T-helper 2 cell (primary cell): Measurements from ENCODE around the gene APOA4.

Source experiments
- DNase-seq, 5 experiments: peaks; one replicate each; pipeline versions ENCODE4 v3.0.0 to v3.0.0-alpha.2; 2012 to 2022
- total RNA-seq, 2 donors: gene quantifications; one replicate each; lab custom pipeline; 2026; lab: John Stamatoyannopoulos, UW

Gene APOA4
- 0 reads per million in 2 donors for total RNA-seq

- DNase-seq, result no peak
Observed at GRCh38 chr11:116823031-116823843, at the start of gene APOA4. APOA4 (minus strand) TSS chr11:116823304; CDS start chr11:116823191, 113 bp downstream.

GRCh38 chr11:116871248-116871647 is 48.1 kb upstream of the APOA4 start:
- DNase-seq, result no peak

- no peak for DNase-seq
Observed at GRCh38 chr11:116870054-116870453, 47.0 kb upstream of the APOA4 start.

- no peak for DNase-seq
Observed at GRCh38 chr11:116869610-116870009, 46.5 kb upstream of the APOA4 start.

GRCh38 chr11:116868066-116868465 is 45.0 kb upstream of the APOA4 start:
- DNase-seq, result no peak

GRCh38 chr11:116867619-116868018 is 44.5 kb upstream of the APOA4 start:
- DNase-seq, result no peak

- no peak for DNase-seq
Observed at GRCh38 chr11:116866804-116867455, 43.8 kb upstream of the APOA4 start.

- no peak for DNase-seq
Observed at GRCh38 chr11:116865696-116866095, 42.6 kb upstream of the APOA4 start.

- no peak for DNase-seq
Observed at GRCh38 chr11:116864531-116864930, 41.4 kb upstream of the APOA4 start.

- no peak for DNase-seq
Observed at GRCh38 chr11:116862951-116863350, 39.8 kb upstream of the APOA4 start.

- DNase-seq, result no peak
Observed at GRCh38 chr11:116862185-116862584, 39.1 kb upstream of the APOA4 start.

- DNase-seq, result no peak
Observed at GRCh38 chr11:116861539-116861938, 38.4 kb upstream of the APOA4 start.

- DNase-seq, result no peak
Observed at GRCh38 chr11:116860303-116860702, 37.2 kb upstream of the APOA4 start.

GRCh38 chr11:116859175-116859574 is 36.1 kb upstream of the APOA4 start:
- DNase-seq, result no peak

- no peak for DNase-seq
Observed at GRCh38 chr11:116857936-116858335, 34.8 kb upstream of the APOA4 start.

- DNase-seq, result no peak
Observed at GRCh38 chr11:116857316-116857715, 34.2 kb upstream of the APOA4 start.

- no peak for DNase-seq
Observed at GRCh38 chr11:116856423-116856822, 33.3 kb upstream of the APOA4 start.

GRCh38 chr11:116855413-116855812 is 32.3 kb upstream of the APOA4 start:
- DNase-seq, result peak in 1 of 5 experiments; percentile 43

GRCh38 chr11:116853461-116854073 is 30.5 kb upstream of the APOA4 start:
- peak in 4 of 5 experiments; percentile 29 to 98 (median 55) for DNase-seq

GRCh38 chr11:116852261-116853031 is 29.3 kb upstream of the APOA4 start:
- peak in 1 of 5 experiments; percentile 73 for DNase-seq

- peak in 3 of 5 experiments; percentile 22 to 78 (median 71) for DNase-seq
Observed at GRCh38 chr11:116851626-116852025, 28.5 kb upstream of the APOA4 start.

GRCh38 chr11:116849486-116849885 is 26.4 kb upstream of the APOA4 start:
- no peak for DNase-seq

- no peak for DNase-seq
Observed at GRCh38 chr11:116849060-116849459, 26.0 kb upstream of the APOA4 start.
